Stimulated activated CD8-positive, alpha-beta memory T cell treated with anti-CD3 and anti-CD28 coated beads, Interleukin-4, amount 100 ng/mL, for 48 hours (primary cell): ENCODE measurements around the gene ATG4B.

Experiments
- DNase-seq: peaks from one replicate; pipeline ENCODE4 v3.0.0-alpha.2; 2020

Gene ATG4B

GRCh38 chr2:241613017-241613780 is 24.3 kb upstream of the ATG4B start:
- DNase-seq: no peak

GRCh38 chr2:241615041-241615440 is 22.5 kb upstream of the ATG4B start:
- DNase-seq: no peak

- DNase-seq: no peak
These were observed 21.9 kb upstream of the ATG4B start for GRCh38 chr2:241615522-241616052.

- no peak for DNase-seq
These were observed 21.0 kb upstream of the ATG4B start for GRCh38 chr2:241616168-241617125.

- DNase-seq: peak; percentile 55
These were observed 19.9 kb upstream of the ATG4B start for GRCh38 chr2:241617431-241618154.

- DNase-seq: no peak
These were observed 19.1 kb upstream of the ATG4B start for GRCh38 chr2:241618296-241618805.

GRCh38 chr2:241618829-241619228 is 18.7 kb upstream of the ATG4B start:
- DNase-seq: no peak

- DNase-seq: peak; percentile 48
These were observed 17.7 kb upstream of the ATG4B start for GRCh38 chr2:241619597-241620418.

GRCh38 chr2:241620419-241620769 is 17.1 kb upstream of the ATG4B start:
- DNase-seq: peak; percentile 78

- DNase-seq: no peak
These were observed 9.8 kb upstream of the ATG4B start for GRCh38 chr2:241627675-241628074.

GRCh38 chr2:241629762-241630435 is 7.6 kb upstream of the ATG4B start:
- DNase-seq: no peak

GRCh38 chr2:241632478-241633325 is 4.8 kb upstream of the ATG4B start:
- DNase-seq: no peak

- no peak for DNase-seq
These were observed 3.9 kb upstream of the ATG4B start for GRCh38 chr2:241633561-241633960.

GRCh38 chr2:241635756-241636155 is 1.7 kb upstream of the ATG4B start:
- DNase-seq: no peak

GRCh38 chr2:241636182-241637017 is 1.1 kb upstream of the ATG4B start:
- DNase-seq: peak; percentile 59

GRCh38 chr2:241637795-241638660 is 535 bp downstream of the ATG4B start:
- no peak for DNase-seq

GRCh38 chr2:241638940-241639339 is 1.4 kb downstream of the ATG4B start:
- no peak for DNase-seq

GRCh38 chr2:241639385-241639784 is 1.9 kb downstream of the ATG4B start:
- no peak for DNase-seq
